Mucosa of stomach (tissue), 1 donor: ENCODE data around the gene CHST14.
A peak's percentile ranks its signal among the peaks of the same experiment; 100 is the strongest.

Source experiments
- H3K27me3 ChIP-seq: one replicate; pipeline ENCODE4 v1.7.0; 2013; ENCODE audit warnings: mild to moderate bottlenecking, low read length; ENCODE audit not compliant: control insufficient read depth, insufficient read depth
- H3K36me3 ChIP-seq: one replicate; pipeline ENCODE4 v1.7.0; 2013; ENCODE audit warnings: low read length; ENCODE audit not compliant: control insufficient read depth, insufficient read depth
- H3K4me1 ChIP-seq: one replicate; pipeline ENCODE4 v1.7.0; 2013; ENCODE audit warnings: mild to moderate bottlenecking, low read length; ENCODE audit not compliant: control insufficient read depth, insufficient read depth
- H3K4me3 ChIP-seq: one replicate; pipeline ENCODE4 v1.7.0; 2013; ENCODE audit warnings: low read length
- H3K9ac ChIP-seq: one replicate; pipeline ENCODE4 v1.7.0; 2013; ENCODE audit warnings: mild to moderate bottlenecking, low read length, moderate library complexity
- H3K9me3 ChIP-seq: one replicate; pipeline ENCODE4 v1.7.0; 2013; ENCODE audit warnings: mild to moderate bottlenecking, low read length, moderate library complexity; ENCODE audit not compliant: control insufficient read depth
- donor health status: Pancreatic carcinoma.

CHST14 gene

GRCh38 chr15:40470423-40471104 lies at the start of gene CHST14:
TSS of gene CHST14 (plus strand) at chr15:40470984. CDS start at chr15:40471214, 230 bp downstream.
- Histone ChIP-seq H3K9me3 (no peaks in the 10 kb centered on the region), H3K9ac (peak within 1 kb of the TSS; percentile 68), H3K36me3 (no peaks in the 10 kb centered on the region), H3K4me3 (peak within 1 kb of the TSS; percentile 50), H3K4me1 (peaks cover 33% of the 10 kb centered on the region), H3K27me3 (no peaks in the 10 kb centered on the region)

- no peak overlapping the region for H3K4me3 ChIP-seq
- H3K9ac ChIP-seq: no peak overlapping the region
- H3K9me3 ChIP-seq: no peaks in the 10 kb centered on the region
- H3K27me3 ChIP-seq: no peaks in the 10 kb centered on the region
- H3K4me1 ChIP-seq: peaks cover 22% of the 10 kb centered on the region
- H3K36me3 ChIP-seq: no peaks in the 10 kb centered on the region
Measured at GRCh38 chr15:40421246-40422157, 49.3 kb upstream of the CHST14 start.

GRCh38 chr15:40424483-40425115 lies 46.2 kb upstream of the CHST14 start:
- H3K4me1 ChIP-seq: peaks cover 22% of the 10 kb centered on the region
- H3K36me3 ChIP-seq: no peaks in the 10 kb centered on the region
- H3K9ac ChIP-seq: no peak overlapping the region
- no peak overlapping the region for H3K4me3 ChIP-seq
- no peaks in the 10 kb centered on the region for H3K27me3 ChIP-seq
- no peaks in the 10 kb centered on the region for H3K9me3 ChIP-seq

DNA sequence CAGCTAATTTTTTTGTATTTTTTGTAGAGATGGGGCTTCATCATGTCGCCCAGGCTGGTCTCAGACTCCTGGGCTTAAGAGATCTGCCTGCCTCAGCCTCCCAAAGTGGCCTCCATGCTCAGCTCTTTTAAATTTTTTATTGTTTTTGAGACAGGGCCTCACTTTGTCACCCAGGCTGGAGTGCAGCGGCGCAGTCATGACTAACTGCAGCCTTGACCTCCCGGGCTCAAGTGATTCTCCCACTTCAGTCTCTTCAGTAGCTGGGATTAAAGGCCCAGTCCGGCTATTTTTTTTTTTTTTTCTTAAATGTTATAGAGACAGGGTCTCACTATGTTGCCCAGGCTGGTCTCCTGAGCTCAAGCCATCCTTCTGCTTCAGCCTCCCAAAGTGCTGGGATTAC lies 45.1 kb upstream of the CHST14 start:
- Histone ChIP-seq H3K9ac (no peak overlapping the region), H3K4me1 (peaks cover 20% of the 10 kb centered on the region), H3K9me3 (no peaks in the 10 kb centered on the region), H3K36me3 (no peaks in the 10 kb centered on the region), H3K4me3 (no peak overlapping the region), H3K27me3 (no peaks in the 10 kb centered on the region)

- no peaks in the 10 kb centered on the region for H3K36me3 ChIP-seq
- H3K9me3 ChIP-seq: no peaks in the 10 kb centered on the region
- H3K9ac ChIP-seq: no peak overlapping the region
- H3K4me1 ChIP-seq: peaks cover 5% of the 10 kb centered on the region
- no peaks in the 10 kb centered on the region for H3K27me3 ChIP-seq
- no peak overlapping the region for H3K4me3 ChIP-seq
Measured at GRCh38 chr15:40427188-40427587, 43.6 kb upstream of the CHST14 start.

DNA sequence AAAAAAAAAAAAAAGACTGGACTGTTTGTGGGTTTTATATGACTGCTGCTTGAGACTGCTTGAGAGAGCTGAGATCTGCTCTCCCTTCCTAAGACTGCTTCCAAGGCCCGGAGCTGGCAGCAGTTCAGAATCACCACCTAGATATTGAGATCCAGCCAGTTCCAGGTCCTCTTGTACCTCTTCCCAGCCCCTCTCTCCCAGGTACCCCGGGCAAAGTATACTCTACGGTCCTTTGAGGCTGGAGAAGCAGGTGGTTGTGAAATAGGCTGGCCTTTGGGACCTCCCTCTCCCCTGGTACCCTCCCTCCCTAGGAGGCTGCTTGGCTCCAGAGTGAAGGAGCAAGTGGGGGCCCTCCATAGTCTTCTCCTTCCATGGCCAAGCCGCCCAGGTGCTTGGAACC lies 42.6 kb upstream of the CHST14 start:
- no peak overlapping the region for H3K4me3 ChIP-seq
- no peaks in the 10 kb centered on the region for H3K9me3 ChIP-seq
- peaks cover 5% of the 10 kb centered on the region for H3K4me1 ChIP-seq
- H3K36me3 ChIP-seq: no peaks in the 10 kb centered on the region
- H3K9ac ChIP-seq: no peak overlapping the region
- no peaks in the 10 kb centered on the region for H3K27me3 ChIP-seq

- Histone ChIP-seq H3K4me1 (peaks cover 5% of the 10 kb centered on the region), H3K4me3 (no peak overlapping the region), H3K9me3 (no peaks in the 10 kb centered on the region), H3K9ac (no peak overlapping the region), H3K27me3 (no peaks in the 10 kb centered on the region), H3K36me3 (no peaks in the 10 kb centered on the region)
Measured at GRCh38 chr15:40429068-40429710, 41.6 kb upstream of the CHST14 start.

- peaks cover 7% of the 10 kb centered on the region for H3K4me1 ChIP-seq
- no peaks in the 10 kb centered on the region for H3K36me3 ChIP-seq
- no peaks in the 10 kb centered on the region for H3K9me3 ChIP-seq
- peaks cover 4% of the 10 kb centered on the region for H3K27me3 ChIP-seq
- H3K9ac ChIP-seq: no peak overlapping the region
- no peak overlapping the region for H3K4me3 ChIP-seq
Measured at GRCh38 chr15:40430271-40430805, 40.4 kb upstream of the CHST14 start.

DNA sequence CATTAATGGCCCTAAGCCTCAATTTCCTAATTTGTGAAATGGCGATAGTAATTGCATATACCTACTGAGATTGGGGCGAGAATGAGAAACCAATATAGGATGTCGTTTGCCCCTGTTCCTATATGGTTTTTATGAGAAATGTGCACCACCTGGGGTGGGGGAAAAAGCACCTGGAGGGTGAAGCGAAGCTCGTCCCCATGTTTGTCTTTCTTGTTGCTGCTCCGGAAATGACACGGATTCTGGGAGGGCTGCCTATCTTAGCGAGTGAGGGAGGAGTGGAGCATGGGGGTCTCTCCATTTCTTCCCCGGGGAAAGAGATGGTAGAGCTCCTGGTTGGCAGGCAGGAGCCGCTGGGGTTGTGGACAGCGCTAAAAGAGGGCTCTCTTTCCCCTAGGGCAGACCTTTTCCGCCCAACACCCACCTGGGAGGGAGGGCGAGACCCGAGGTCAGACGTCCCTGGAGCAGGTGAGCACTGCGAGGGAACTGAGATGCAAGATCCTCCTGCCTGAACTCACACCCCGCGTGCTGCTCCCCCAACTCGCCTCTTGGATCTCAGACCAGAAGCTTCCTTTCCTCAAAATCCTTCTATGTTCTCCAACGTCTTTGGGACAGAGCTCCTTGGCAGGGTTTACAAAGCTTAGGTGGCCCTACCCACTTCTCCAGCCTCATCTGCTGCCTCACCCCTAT lies 35.6 kb upstream of the CHST14 start:
- H3K36me3 ChIP-seq: no peaks in the 10 kb centered on the region
- H3K9me3 ChIP-seq: no peaks in the 10 kb centered on the region
- no peak overlapping the region for H3K4me3 ChIP-seq
- peaks cover 39% of the 10 kb centered on the region for H3K27me3 ChIP-seq
- H3K9ac ChIP-seq: peak overlapping the region; percentile 64
- peaks cover 35% of the 10 kb centered on the region for H3K4me1 ChIP-seq

- peaks cover 41% of the 10 kb centered on the region for H3K27me3 ChIP-seq
- peak overlapping the region; percentile 64 for H3K9ac ChIP-seq
- H3K4me3 ChIP-seq: peak overlapping the region; percentile 41
- H3K4me1 ChIP-seq: peaks cover 32% of the 10 kb centered on the region
- H3K36me3 ChIP-seq: no peaks in the 10 kb centered on the region
- no peaks in the 10 kb centered on the region for H3K9me3 ChIP-seq
Measured at GRCh38 chr15:40435710-40436089, 35.1 kb upstream of the CHST14 start.
